K562 (cell line): ENCODE data around the gene ADARB2. TPM values are rescaled to one million over a fixed set of nuclear protein-coding genes. Genes with fewer than 3 reads are reported as not detected.

Experiments
- ATAC-seq: fragments of 200-7000 bp; cut with Tn5 transposase; 3 replicates; pipeline ENCODE4 v1.9.1; 2020; ENCODE audit warnings: moderate library complexity
- BruUV-seq: library from RNA; stranded (reverse); fragments of 400-500 nt; replicated peaks from 2 replicates; lab custom pipeline; 2021; lab: Mats Ljungman, UMichigan
- CTCF ChIA-PET: fragments of 300-600 bp; formaldehyde crosslinking; extraction: SDS; loops from one replicate; lab custom pipeline; 2021; ENCODE audit warnings: low intra/inter-chr PET ratio; lab: Yijun Ruan, JAX
- POLR2A ChIA-PET: fragments of 300-600, 350-650 bp; sonication (Branson Sonifier 250); formaldehyde crosslinking; extraction: SDS; loops from one replicate; lab custom pipeline; 2021; ENCODE audit warnings: antibody characterized with exemption, inconsistent platforms; lab: Yijun Ruan, JAX
- DNase-seq, 4 experiments: peaks; one replicate each; pipeline versions ENCODE4 v3.0.0 to v3.0.0-alpha.2; 2011 to 2018; ENCODE audit warnings: low spot score in 3 of 4, mixed read lengths in 3 of 4; ENCODE audit errors: extremely low read depth in 1 of 4
- FAIRE-seq: peaks from 2 replicates; lab custom pipeline; 2011; peaks lifted over from hg19 to GRCh38; lab: Jason Lieb, UNC
- H2AFZ ChIP-seq: 2 replicates; pipeline ENCODE4 v1.6.0; 2011; ENCODE audit warnings: low read depth, low read length, control low read depth, inconsistent platforms
- H3K27ac ChIP-seq: fragments of 200-600 bp; 3 replicates; pipeline ENCODE4 v1.8.0; 2011; ENCODE audit warnings: low read depth, mild to moderate bottlenecking, control low read depth, inconsistent platforms, low read length, moderate library complexity, mixed read lengths; ENCODE audit errors: extremely low read depth
- H3K27me3 ChIP-seq, 2 experiments: fragments of 300-600 bp in 1 of 2; 2 replicates in 1 of 2; 3 replicates in 1 of 2; pipeline versions ENCODE4 v1.6.0 to v1.8.0; 2011; ENCODE audit warnings: inconsistent platforms in 2 of 2, low read length in 2 of 2, mild to moderate bottlenecking in 1 of 2, mixed read lengths in 1 of 2, moderate library complexity in 1 of 2; ENCODE audit not compliant: control insufficient read depth in 2 of 2, insufficient read depth in 2 of 2
- H3K36me3 ChIP-seq: fragments of 300-600 bp; 3 replicates; pipeline ENCODE4 v1.8.0; 2011; ENCODE audit warnings: mild to moderate bottlenecking, low read length, inconsistent platforms; ENCODE audit not compliant: control insufficient read depth, insufficient read depth
- H3K4me1 ChIP-seq, 2 experiments: fragments of 200-600 bp in 1 of 2; replicated peaks in 1 of 2; 2 replicates in 1 of 2; 3 replicates in 1 of 2; pipeline versions ENCODE4 v1.5.1 to v1.8.0; 2011; ENCODE audit warnings: inconsistent platforms in 2 of 2, low read length in 2 of 2, mild to moderate bottlenecking in 1 of 2, mixed read lengths in 1 of 2, moderate library complexity in 1 of 2; ENCODE audit not compliant: control insufficient read depth in 2 of 2, insufficient read depth in 2 of 2
- H3K4me2 ChIP-seq: 2 replicates; pipeline ENCODE4 v1.6.1; 2011; ENCODE audit warnings: low read length, control low read depth, inconsistent platforms, mixed read lengths; ENCODE audit not compliant: insufficient read depth
- H3K4me3 ChIP-seq: fragments of 200-600 bp; sonication (generic), shearing (Covaris generic); 2 replicates; pipeline ENCODE4 v1.5.1; 2016; ENCODE audit warnings: control low read depth, inconsistent platforms
- H3K79me2 ChIP-seq: fragments of 200-600 bp; 3 replicates; pipeline ENCODE4 v1.8.0; 2011; ENCODE audit warnings: low read length, inconsistent platforms; ENCODE audit not compliant: control insufficient read depth, insufficient read depth
- H3K9ac ChIP-seq, 2 experiments: 2 replicates each; pipeline versions ENCODE4 v1.6.0 to v1.6.1; 2011; ENCODE audit warnings: low read depth in 2 of 2, low read length in 2 of 2, control low read depth in 1 of 2, inconsistent platforms in 1 of 2, mild to moderate bottlenecking in 1 of 2, mixed read lengths in 1 of 2; ENCODE audit not compliant: insufficient read depth in 1 of 2
- H3K9me1 ChIP-seq: one replicate; pipeline ENCODE4 v1.6.0; 2011; ENCODE audit warnings: inconsistent platforms, mild to moderate bottlenecking, low read length, moderate library complexity; ENCODE audit not compliant: control insufficient read depth, insufficient read depth
- H3K9me3 ChIP-seq: replicated peaks from 2 replicates; pipeline ENCODE4 v1.5.1; 2011; ENCODE audit warnings: low read depth, low read length, inconsistent platforms; ENCODE audit not compliant: control insufficient read depth, insufficient read depth
- H4K20me1 ChIP-seq: replicated peaks from 2 replicates; pipeline ENCODE4 v1.6.1; 2011; ENCODE audit warnings: low read length, inconsistent platforms, mixed read lengths; ENCODE audit not compliant: control insufficient read depth, insufficient read depth
- HINFP ChIP-seq: fragments of 450-650 bp; conservative IDR thresholded peaks from 2 replicates; pipeline ENCODE4 v1.6.1; 2016; ENCODE audit warnings: missing genetic modification characterization, low read depth, mild to moderate bottlenecking, control low read depth, missing compliant biosample characterization
- MXD1 ChIP-seq: fragments of 250-450 bp; sonication (Bioruptor Pico); IDR thresholded peaks from 2 replicates; pipeline ENCODE4 v1.8.0; 2021; ENCODE audit warnings: borderline replicate concordance, mild to moderate bottlenecking, moderate library complexity; ENCODE audit not compliant: poor library complexity, severe bottlenecking
- ZNF280A ChIP-seq: fragments of 450-650 bp; IDR thresholded peaks from 2 replicates; pipeline ENCODE4 v1.6.1; 2018; ENCODE audit warnings: mild to moderate bottlenecking, low read depth; ENCODE audit not compliant: partially characterized antibody
- WGBS: fragments of 100-300 bp; shearing (Covaris generic); methylation state at CpG from one replicate; pipeline ENCODE4 v1.1.6; 2016; ENCODE audit warnings: low coverage, mixed read lengths; ENCODE audit not compliant: insufficient coverage; ENCODE audit errors: missing lambda C conversion rate; 5-methylcytosine and 5-hydroxymethylcytosine counted together
- in situ Hi-C: fragments of 300-500 bp; cut with MboI; formaldehyde crosslinking; loops from 4 replicates; pipeline ENCODE4 v1.15.0; 2018; ENCODE audit warnings: inconsistent platforms, mixed read lengths
- intact Hi-C: fragments of 100-400 bp; cut with micrococcal nuclease; formaldehyde crosslinking; loops from 2 replicates; pipeline ENCODE4 v1.14.2; 2022
- polyA plus RNA-seq, 8 experiments: library from polyadenylated mRNA; depleted of rRNA in 4 of 8; stranded (reverse) in 5 of 8; unstranded in 3 of 8; fragments of >200 nt; fragmentation: Nextera tagmentation in 2 of 8; fragmentation: Illumina TruSeq in 1 of 8; extraction: Ambion mirVana in 2 of 8; extraction: Trizol in 1 of 8; gene quantifications; 2 replicates each; pipeline versions ENCODE4 v1.2.1 to v1.2.3, GENCODE V29; 2011 to 2014; ENCODE audit warnings: inconsistent platforms in 1 of 8, missing spikeins in 1 of 8
- total RNA-seq, 7 experiments: library from RNA; depleted of rRNA in 6 of 7; stranded (reverse); fragments of >200 nt in 6 of 7; fragmentation: Illumina TruSeq in 2 of 7; extraction: Trizol in 2 of 7; gene quantifications; 2 replicates each; pipeline versions ENCODE4 v1.2.1 to v1.2.3, GENCODE V29; 2011 to 2021; ENCODE audit warnings: low replicate concordance in 1 of 7

Gene ADARB2
- total and polyA plus RNA-seq, 9 of the 15 experiments (the other 6 are each of a cell fraction or from before 2014, with no cell fraction given) = not detected

GRCh38 chr10:1274701-1275544 is 462.4 kb downstream of the ADARB2 start (continued):
- TF ChIP-seq MXD1 (CRISPR knock-in tag) = no peak
- TF ChIP-seq, all 486 proteins: peak for 0

GRCh38 chr10:1274111-1274661 is 463.1 kb downstream of the ADARB2 start:
- H3K9me3 ChIP-seq = no peaks in the 10 kb centered on the region
- FAIRE-seq (no peak), ATAC-seq (no peak), DNase-seq (no peak)
- BruUV-seq = no TSS peak
- no peaks in the 10 kb centered on the region for H3K36me3 ChIP-seq
- no peak overlapping the region for H2AFZ ChIP-seq
- TF ChIP-seq ZNF280A (no peak), HINFP (tag) (0 out of 2 replicates have a peak, but pooled peaks have one; percentile 39)
- no peak overlapping the region for H3K4me2 ChIP-seq
- in situ Hi-C loops (no loop called here), intact Hi-C loops (no loop called here)
- H3K9ac ChIP-seq = no peak overlapping the region
- peaks cover 9% of the 10 kb centered on the region; the same call in 1 of the 2 replicates for H4K20me1 ChIP-seq
- no peaks in the 10 kb centered on the region for H3K79me2 ChIP-seq
- POLR2A ChIA-PET = interaction anchor here (0.6 kb wide), 2 partner anchors 40 to 589 kb away, joined by 3 to 4 read pairs; no protein-coding TSS in a partner anchor
- H3K4me3 ChIP-seq = no peak overlapping the region
- CTCF ChIA-PET = no interaction called here
- 0% methylated on average over 13 of the region's 13 CpGs for WGBS
- H3K27me3 ChIP-seq = peaks cover 13 to 51% of the 10 kb centered on the region in 2 experiments; a peak in 3 of 5 replicates
- H3K9me1 ChIP-seq = no peaks in the 10 kb centered on the region
- no peaks in the 10 kb centered on the region for H3K4me1 ChIP-seq
- no peak overlapping the region for H3K27ac ChIP-seq
